ENCODE measurements around the gene SLX4IP. TPM values are rescaled to one million over a fixed set of nuclear protein-coding genes. Genes with fewer than 3 reads are reported as not detected.

SLX4IP gene
- total RNA-seq, 1 experiment from 2014 or later: 5.4 TPM

DNA sequence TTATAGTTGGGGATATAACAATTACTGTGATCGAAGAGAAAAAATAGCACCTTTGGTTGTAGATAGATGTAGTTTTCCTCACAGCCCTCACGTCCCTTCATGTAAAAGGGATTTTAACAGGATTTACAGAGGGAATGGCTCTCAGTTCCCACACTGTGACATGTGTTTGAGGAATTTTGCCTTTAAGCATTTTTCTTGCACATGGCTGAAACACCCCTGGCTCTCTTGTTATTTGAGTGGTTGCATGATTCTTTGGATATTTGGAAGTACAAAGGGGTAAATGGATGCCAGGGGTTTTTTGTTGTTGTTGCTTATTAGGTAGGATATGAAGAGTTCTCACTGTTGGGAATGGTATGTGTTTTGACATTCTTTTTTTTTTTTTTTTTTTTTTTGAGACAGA lies 190.5 kb downstream of the SLX4IP start:
- TF ChIP-seq, protein P1, sequence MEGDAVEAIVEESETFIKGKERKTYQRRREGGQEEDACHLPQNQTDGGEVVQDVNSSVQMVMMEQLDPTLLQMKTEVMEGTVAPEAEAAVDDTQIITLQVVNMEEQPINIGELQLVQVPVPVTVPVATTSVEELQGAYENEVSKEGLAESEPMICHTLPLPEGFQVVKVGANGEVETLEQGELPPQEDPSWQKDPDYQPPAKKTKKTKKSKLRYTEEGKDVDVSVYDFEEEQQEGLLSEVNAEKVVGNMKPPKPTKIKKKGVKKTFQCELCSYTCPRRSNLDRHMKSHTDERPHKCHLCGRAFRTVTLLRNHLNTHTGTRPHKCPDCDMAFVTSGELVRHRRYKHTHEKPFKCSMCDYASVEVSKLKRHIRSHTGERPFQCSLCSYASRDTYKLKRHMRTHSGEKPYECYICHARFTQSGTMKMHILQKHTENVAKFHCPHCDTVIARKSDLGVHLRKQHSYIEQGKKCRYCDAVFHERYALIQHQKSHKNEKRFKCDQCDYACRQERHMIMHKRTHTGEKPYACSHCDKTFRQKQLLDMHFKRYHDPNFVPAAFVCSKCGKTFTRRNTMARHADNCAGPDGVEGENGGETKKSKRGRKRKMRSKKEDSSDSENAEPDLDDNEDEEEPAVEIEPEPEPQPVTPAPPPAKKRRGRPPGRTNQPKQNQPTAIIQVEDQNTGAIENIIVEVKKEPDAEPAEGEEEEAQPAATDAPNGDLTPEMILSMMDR (IDR thresholded peaks at IDR 0.05; ENCODE audit: unreplicated experiment): no peak
- H3K27me3 Mint-ChIP-seq (ENCODE audit: unreplicated experiment): no peaks in the 10 kb centered on the region
- CTCF ChIA-PET: interaction anchor here (0.5 kb wide), 1 partner anchor 443 kb away, joined by 5 read pairs; no protein-coding TSS in a partner anchor
- intact Hi-C loops (cut with micrococcal nuclease; ENCODE audit: unreplicated experiment): no loop called here
- no peak overlapping the region for H3K4me3 Mint-ChIP-seq (ENCODE audit: low read depth, unreplicated experiment)
- H3K9me3 Mint-ChIP-seq (ENCODE audit: low read depth, unreplicated experiment): no peaks in the 10 kb centered on the region
- H3K36me3 Mint-ChIP-seq (ENCODE audit: insufficient read depth, unreplicated experiment): no peaks in the 10 kb centered on the region
- DNase-seq: no peak
- BruUV-seq (replicated peaks): no TSS peak
- no peak overlapping the region for H3K27ac Mint-ChIP-seq (ENCODE audit: unreplicated experiment)
- no peaks in the 10 kb centered on the region for H3K4me1 Mint-ChIP-seq (ENCODE audit: low read depth, unreplicated experiment)

DNA sequence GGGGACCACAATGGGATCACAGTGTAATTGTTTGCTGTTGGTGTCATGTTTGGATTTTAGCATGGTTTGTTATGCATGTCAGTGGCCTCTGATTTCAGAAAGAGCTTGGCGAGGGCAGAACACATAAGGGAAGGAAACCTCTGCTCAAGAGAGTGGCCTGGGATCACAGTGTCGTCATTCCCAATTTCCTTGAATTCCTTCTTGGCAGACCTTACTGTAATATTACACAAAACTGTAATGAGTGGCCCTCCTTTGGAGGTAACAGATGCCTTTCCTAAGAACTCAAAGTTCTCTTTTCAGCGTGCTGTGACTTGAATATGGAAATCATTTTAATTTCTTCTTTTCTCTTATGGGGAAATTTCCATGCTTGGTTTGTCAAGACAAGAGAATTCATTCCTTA lies 191.8 kb downstream of the SLX4IP start:
- CTCF ChIA-PET: no interaction called here
- DNase-seq: no peak
- H3K4me1 Mint-ChIP-seq (ENCODE audit: low read depth, unreplicated experiment): no peaks in the 10 kb centered on the region

DNA sequence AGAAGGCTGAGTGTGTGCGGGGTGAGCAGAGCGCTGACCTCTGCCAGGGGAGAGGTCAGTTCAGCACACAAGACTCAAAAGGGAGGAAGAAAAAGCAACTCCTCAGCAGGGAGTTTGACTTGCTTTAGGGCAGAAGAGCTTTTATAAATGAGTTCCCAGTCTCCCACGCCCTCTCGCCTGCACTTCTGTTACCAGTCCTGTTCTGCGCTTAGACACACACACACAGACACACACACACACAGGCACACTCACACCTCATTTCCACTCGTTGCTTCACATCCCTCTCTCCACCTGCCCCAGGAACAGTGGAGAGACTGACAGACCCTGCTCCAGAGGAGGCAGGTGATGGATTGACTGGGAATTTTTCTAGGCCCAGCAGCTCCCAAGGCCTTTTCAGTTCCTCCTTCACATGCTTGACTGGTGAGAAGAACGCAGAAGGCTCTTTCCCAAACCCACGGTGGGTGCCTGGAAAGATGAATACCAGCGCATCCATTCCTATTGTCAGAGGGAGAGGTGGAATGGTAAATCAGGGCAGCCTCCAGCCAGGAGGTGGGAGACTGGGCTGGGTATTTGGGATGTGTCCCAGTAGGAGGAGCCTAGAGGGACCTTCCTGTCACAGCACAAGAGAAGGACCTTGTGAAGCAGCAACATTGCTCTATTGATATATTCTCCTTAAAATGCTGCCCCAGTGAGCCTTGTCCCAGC lies 195.0 kb downstream of the SLX4IP start:
- CTCF ChIA-PET: no interaction called here
- Mint-ChIP-seq H3K4me3 (ENCODE audit: low read depth, unreplicated experiment) (no peak overlapping the region), H3K4me1 (ENCODE audit: low read depth, unreplicated experiment) (no peaks in the 10 kb centered on the region), H3K9me3 (ENCODE audit: low read depth, unreplicated experiment) (no peaks in the 10 kb centered on the region), H3K27ac (ENCODE audit: unreplicated experiment) (no peak overlapping the region), H3K27me3 (ENCODE audit: unreplicated experiment) (no peaks in the 10 kb centered on the region), H3K36me3 (ENCODE audit: insufficient read depth, unreplicated experiment) (peaks cover 6% of the 10 kb centered on the region)
- DNase-seq: no peak
- TF ChIP-seq, protein P1 (IDR thresholded peaks at IDR 0.05; ENCODE audit: unreplicated experiment): no peak
- BruUV-seq (replicated peaks): no TSS peak
- intact Hi-C loops (cut with micrococcal nuclease; ENCODE audit: unreplicated experiment): no loop called here

More for the DNA sequence above, 191.8 kb downstream of the SLX4IP start:
- Mint-ChIP-seq H3K36me3 (ENCODE audit: insufficient read depth, unreplicated experiment) (no peaks in the 10 kb centered on the region), H3K27me3 (ENCODE audit: unreplicated experiment) (no peaks in the 10 kb centered on the region), H3K4me3 (ENCODE audit: low read depth, unreplicated experiment) (no peak overlapping the region), H3K27ac (ENCODE audit: unreplicated experiment) (no peak overlapping the region), H3K9me3 (ENCODE audit: low read depth, unreplicated experiment) (no peaks in the 10 kb centered on the region)
- BruUV-seq (replicated peaks): no TSS peak
- TF ChIP-seq, protein P1 (IDR thresholded peaks at IDR 0.05; ENCODE audit: unreplicated experiment): no peak
- intact Hi-C loops (cut with micrococcal nuclease; ENCODE audit: unreplicated experiment): no loop called here

DNA sequence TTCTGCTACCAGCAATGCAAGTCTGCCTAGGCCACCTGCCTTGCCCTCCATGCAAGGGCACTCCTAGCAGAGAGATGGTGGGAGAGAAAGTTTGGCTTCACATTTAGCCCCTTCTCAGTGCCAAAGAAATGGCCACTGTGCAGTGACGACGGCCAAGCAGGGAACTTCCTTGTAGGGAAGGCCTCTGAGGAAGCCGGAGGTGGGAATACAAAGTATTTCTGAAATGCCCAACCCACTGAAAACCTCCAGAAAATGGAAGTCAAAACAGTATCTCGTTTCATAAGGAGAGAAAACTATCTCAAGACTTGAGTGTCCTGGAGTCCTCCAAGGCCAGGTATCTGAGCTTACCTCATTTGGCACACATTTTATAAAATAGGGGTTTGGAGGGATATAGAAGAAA lies 196.0 kb downstream of the SLX4IP start:
- Mint-ChIP-seq H3K36me3 (ENCODE audit: insufficient read depth, unreplicated experiment) (peaks cover 6% of the 10 kb centered on the region), H3K27me3 (ENCODE audit: unreplicated experiment) (no peaks in the 10 kb centered on the region), H3K9me3 (ENCODE audit: low read depth, unreplicated experiment) (no peaks in the 10 kb centered on the region), H3K27ac (ENCODE audit: unreplicated experiment) (no peak overlapping the region), H3K4me1 (ENCODE audit: low read depth, unreplicated experiment) (no peaks in the 10 kb centered on the region), H3K4me3 (ENCODE audit: low read depth, unreplicated experiment) (no peak overlapping the region)
- BruUV-seq (replicated peaks): no TSS peak
- DNase-seq: no peak
- TF ChIP-seq, protein P1 (IDR thresholded peaks at IDR 0.05; ENCODE audit: unreplicated experiment): no peak
- CTCF ChIA-PET: no interaction called here
- intact Hi-C loops (cut with micrococcal nuclease; ENCODE audit: unreplicated experiment): no loop called here
